ENCODE data around the gene IGFBP4. TPM values are rescaled to one million over a fixed set of nuclear protein-coding genes. Genes with fewer than 3 reads are reported as not detected.

Gene IGFBP4
- total and polyA plus RNA-seq, 9 donors: 105 to 325 (median 273) TPM

GRCh38 chr17:40479754-40480480 lies 36.7 kb downstream of the IGFBP4 start:
- H3K4me3 ChIP-seq (ENCODE audit: low read length): no peak overlapping the region
- 94% methylated on average over 3 of the region's 9 CpGs for WGBS (ENCODE audit: insufficient coverage)
- H3K27ac ChIP-seq (ENCODE audit: low read length): no peak overlapping the region
- DNase-seq: no peak
- H3K9me3 ChIP-seq (replicated peaks; ENCODE audit: control insufficient read depth, low read depth, low read length): no peaks in the 10 kb centered on the region
- peaks cover 14% of the 10 kb centered on the region for H3K4me1 ChIP-seq (ENCODE audit: control insufficient read depth, insufficient read depth, low read length)
- no peaks in the 10 kb centered on the region for H3K27me3 ChIP-seq (ENCODE audit: control insufficient read depth, insufficient read depth, low read length)
- H3K36me3 ChIP-seq (ENCODE audit: control insufficient read depth, insufficient read depth, low read length): no peaks in the 10 kb centered on the region

- DNase-seq: no peak
- WGBS (ENCODE audit: insufficient coverage): 33% methylated on average over 7 of the region's 12 CpGs
- Histone ChIP-seq H3K27ac (ENCODE audit: low read length) (no peak overlapping the region), H3K36me3 (ENCODE audit: control insufficient read depth, insufficient read depth, low read length) (no peaks in the 10 kb centered on the region), H3K9me3 (replicated peaks; ENCODE audit: control insufficient read depth, low read depth, low read length) (no peaks in the 10 kb centered on the region), H3K4me1 (ENCODE audit: control insufficient read depth, insufficient read depth, low read length) (peaks cover 10% of the 10 kb centered on the region), H3K27me3 (ENCODE audit: control insufficient read depth, insufficient read depth, low read length) (no peaks in the 10 kb centered on the region), H3K4me3 (ENCODE audit: low read length) (no peak overlapping the region)
These were observed 37.3 kb downstream of the IGFBP4 start for GRCh38 chr17:40480501-40481003.

DNA sequence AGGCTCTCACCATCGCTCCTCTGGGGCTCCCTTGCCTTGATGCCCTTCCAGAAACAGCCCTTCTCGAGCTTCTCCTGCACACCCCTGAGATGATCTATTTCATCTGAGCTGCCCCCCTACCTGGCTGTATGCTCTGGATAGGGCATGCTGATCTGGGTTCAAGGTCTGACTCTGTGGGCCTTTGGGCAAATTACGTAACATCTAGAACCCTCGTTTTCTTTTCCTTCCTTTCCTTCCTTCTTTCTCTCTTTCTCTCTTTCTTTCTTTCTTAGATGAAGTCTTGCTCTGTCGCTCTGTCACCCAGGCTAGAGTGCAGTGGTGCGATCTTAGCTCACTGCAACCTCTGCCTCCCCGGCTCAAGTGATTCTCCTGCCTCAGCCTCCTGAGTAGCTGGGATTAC lies 37.9 kb downstream of the IGFBP4 start:
- Histone ChIP-seq H3K36me3 (ENCODE audit: control insufficient read depth, insufficient read depth, low read length) (no peaks in the 10 kb centered on the region), H3K4me3 (ENCODE audit: low read length) (no peak overlapping the region), H3K27me3 (ENCODE audit: control insufficient read depth, insufficient read depth, low read length) (peaks cover 5% of the 10 kb centered on the region), H3K27ac (ENCODE audit: low read length) (no peak overlapping the region), H3K4me1 (ENCODE audit: control insufficient read depth, insufficient read depth, low read length) (peaks cover 9% of the 10 kb centered on the region), H3K9me3 (replicated peaks; ENCODE audit: control insufficient read depth, low read depth, low read length) (no peaks in the 10 kb centered on the region)
- no peak for DNase-seq
- WGBS (ENCODE audit: insufficient coverage): 73% methylated on average over 7 of the region's 7 CpGs

GRCh38 chr17:40482722-40483121 lies 39.5 kb downstream of the IGFBP4 start:
- Histone ChIP-seq H3K4me3 (ENCODE audit: low read length) (no peak overlapping the region), H3K36me3 (ENCODE audit: control insufficient read depth, insufficient read depth, low read length) (no peaks in the 10 kb centered on the region), H3K27ac (ENCODE audit: low read length) (no peak overlapping the region), H3K27me3 (ENCODE audit: control insufficient read depth, insufficient read depth, low read length) (peaks cover 10% of the 10 kb centered on the region), H3K9me3 (replicated peaks; ENCODE audit: control insufficient read depth, low read depth, low read length) (no peaks in the 10 kb centered on the region), H3K4me1 (ENCODE audit: control insufficient read depth, insufficient read depth, low read length) (peaks cover 13% of the 10 kb centered on the region)
- WGBS (ENCODE audit: insufficient coverage): no CpG with 5 or more reads among the region's 6 CpGs
- no peak for DNase-seq

GRCh38 chr17:40483679-40484078 lies 40.4 kb downstream of the IGFBP4 start:
- no peak overlapping the region for H3K27ac ChIP-seq (ENCODE audit: low read length)
- no peaks in the 10 kb centered on the region for H3K36me3 ChIP-seq (ENCODE audit: control insufficient read depth, insufficient read depth, low read length)
- 71% methylated on average over 1 of the region's 4 CpGs for WGBS (ENCODE audit: insufficient coverage)
- peaks cover 10% of the 10 kb centered on the region for H3K27me3 ChIP-seq (ENCODE audit: control insufficient read depth, insufficient read depth, low read length)
- DNase-seq: no peak
- no peak overlapping the region for H3K4me3 ChIP-seq (ENCODE audit: low read length)
- H3K9me3 ChIP-seq (replicated peaks; ENCODE audit: control insufficient read depth, low read depth, low read length): no peaks in the 10 kb centered on the region
- peaks cover 16% of the 10 kb centered on the region for H3K4me1 ChIP-seq (ENCODE audit: control insufficient read depth, insufficient read depth, low read length)

- no peak for DNase-seq
- WGBS (ENCODE audit: insufficient coverage): 76% methylated on average over 18 of the region's 18 CpGs
- no peak overlapping the region for H3K4me3 ChIP-seq (ENCODE audit: low read length)
- no peaks in the 10 kb centered on the region for H3K36me3 ChIP-seq (ENCODE audit: control insufficient read depth, insufficient read depth, low read length)
- peaks cover 16% of the 10 kb centered on the region for H3K4me1 ChIP-seq (ENCODE audit: control insufficient read depth, insufficient read depth, low read length)
- H3K9me3 ChIP-seq (replicated peaks; ENCODE audit: control insufficient read depth, low read depth, low read length): no peaks in the 10 kb centered on the region
- H3K27me3 ChIP-seq (ENCODE audit: control insufficient read depth, insufficient read depth, low read length): peaks cover 10% of the 10 kb centered on the region
- no peak overlapping the region for H3K27ac ChIP-seq (ENCODE audit: low read length)
These were observed 41.2 kb downstream of the IGFBP4 start for GRCh38 chr17:40484285-40484972.

- DNase-seq: no peak
- Histone ChIP-seq H3K36me3 (ENCODE audit: control insufficient read depth, insufficient read depth, low read length) (no peaks in the 10 kb centered on the region), H3K4me1 (ENCODE audit: control insufficient read depth, insufficient read depth, low read length) (peaks cover 17% of the 10 kb centered on the region), H3K4me3 (ENCODE audit: low read length) (no peak overlapping the region), H3K27me3 (ENCODE audit: control insufficient read depth, insufficient read depth, low read length) (peaks cover 10% of the 10 kb centered on the region), H3K27ac (ENCODE audit: low read length) (no peak overlapping the region), H3K9me3 (replicated peaks; ENCODE audit: control insufficient read depth, low read depth, low read length) (no peaks in the 10 kb centered on the region)
- WGBS (ENCODE audit: insufficient coverage): 67% methylated on average over 2 of the region's 7 CpGs
These were observed 41.8 kb downstream of the IGFBP4 start for GRCh38 chr17:40484973-40485530.

- WGBS (ENCODE audit: insufficient coverage): 17% methylated on average over 6 of the region's 17 CpGs
- no peaks in the 10 kb centered on the region for H3K9me3 ChIP-seq (replicated peaks; ENCODE audit: control insufficient read depth, low read depth, low read length)
- H3K27ac ChIP-seq (ENCODE audit: low read length): no peak overlapping the region
- DNase-seq: peak; percentile 48
- no peaks in the 10 kb centered on the region for H3K36me3 ChIP-seq (ENCODE audit: control insufficient read depth, insufficient read depth, low read length)
- peaks cover 20% of the 10 kb centered on the region for H3K4me1 ChIP-seq (ENCODE audit: control insufficient read depth, insufficient read depth, low read length)
- no peak overlapping the region for H3K4me3 ChIP-seq (ENCODE audit: low read length)
- H3K27me3 ChIP-seq (ENCODE audit: control insufficient read depth, insufficient read depth, low read length): peaks cover 10% of the 10 kb centered on the region
These were observed 42.7 kb downstream of the IGFBP4 start for GRCh38 chr17:40485851-40486521.

- Histone ChIP-seq H3K27ac (ENCODE audit: low read length) (no peak overlapping the region), H3K4me3 (ENCODE audit: low read length) (no peak overlapping the region), H3K27me3 (ENCODE audit: control insufficient read depth, insufficient read depth, low read length) (peaks cover 10% of the 10 kb centered on the region), H3K9me3 (replicated peaks; ENCODE audit: control insufficient read depth, low read depth, low read length) (no peaks in the 10 kb centered on the region), H3K36me3 (ENCODE audit: control insufficient read depth, insufficient read depth, low read length) (no peaks in the 10 kb centered on the region), H3K4me1 (ENCODE audit: control insufficient read depth, insufficient read depth, low read length) (peaks cover 20% of the 10 kb centered on the region)
- no peak for DNase-seq
- 69% methylated on average over 10 of the region's 12 CpGs for WGBS (ENCODE audit: insufficient coverage)
These were observed 43.5 kb downstream of the IGFBP4 start for GRCh38 chr17:40486522-40487370.

All from muscle of leg (tissue), 11 donors.